GM12878 (cell line): ENCODE measurements around the gene PIGS. TPM values are rescaled to one million over a fixed set of nuclear protein-coding genes. Genes with fewer than 3 reads are reported as not detected.

ENCODE experiments used
- ATAC-seq: fragments of 200-7000 bp; cut with Tn5 transposase; 3 replicates; pipeline ENCODE4 v1.9.1; 2020; ENCODE audit warnings: mild to moderate bottlenecking, moderate library complexity
- BruUV-seq: library from RNA; stranded (reverse); fragments of 400-500 nt; replicated peaks from 2 replicates; lab custom pipeline; 2021; lab: Mats Ljungman, UMichigan
- CTCF ChIA-PET: fragments of 300-600 bp; sonication (Branson Sonifier 250); formaldehyde crosslinking; extraction: SDS; loops from one replicate; lab custom pipeline; 2021; ENCODE audit warnings: inconsistent platforms; lab: Yijun Ruan, JAX
- POLR2A ChIA-PET: fragments of 350-600 bp; formaldehyde crosslinking; extraction: SDS; loops from one replicate; lab custom pipeline; 2021; ENCODE audit warnings: inconsistent platforms; lab: Charles Lee
- RAD21 ChIA-PET: fragments of 300-600 bp; sonication (Branson Sonifier 250); formaldehyde crosslinking; loops from one replicate; lab custom pipeline; 2023; ENCODE audit warnings: antibody characterized with exemption; ENCODE audit not compliant: unreplicated experiment; lab: Charles Lee
- SMC1A ChIA-PET: fragments of 300-600 bp; sonication (Branson Sonifier 250); formaldehyde crosslinking; loops from one replicate; lab custom pipeline; 2023; ENCODE audit not compliant: unreplicated experiment, uncharacterized antibody; lab: Charles Lee
- DNase-seq: peaks from one replicate; pipeline ENCODE4 v3.0.0-alpha.2; 2011; ENCODE audit warnings: low read depth, low spot score
- FAIRE-seq: peaks from 3 replicates; lab custom pipeline; 2011; peaks lifted over from hg19 to GRCh38; lab: Jason Lieb, UNC
- H2AFZ ChIP-seq: 2 replicates; pipeline ENCODE4 v1.6.0; 2011; ENCODE audit warnings: low read depth, low read length, control low read depth; ENCODE audit not compliant: control insufficient read depth
- H3K27ac ChIP-seq: 2 replicates; pipeline ENCODE4 v1.5.1; 2011; ENCODE audit warnings: control low read depth; ENCODE audit not compliant: control insufficient read depth, insufficient read depth
- H3K27me3 ChIP-seq, 2 experiments: replicated peaks in 1 of 2; 2 replicates each; pipeline versions ENCODE4 v1.6.0 to v1.6.1; 2011; ENCODE audit warnings: low read length in 1 of 2; ENCODE audit not compliant: control insufficient read depth in 2 of 2, insufficient read depth in 2 of 2
- H3K36me3 ChIP-seq, 2 experiments: 2 replicates each; pipeline ENCODE4 v1.5.1; 2011; ENCODE audit warnings: low read length in 1 of 2; ENCODE audit not compliant: control insufficient read depth in 2 of 2, insufficient read depth in 2 of 2
- H3K4me1 ChIP-seq: 2 replicates; pipeline ENCODE4 v1.6.1; 2011; ENCODE audit warnings: mild to moderate bottlenecking, low read length, moderate library complexity, mixed read lengths; ENCODE audit not compliant: control insufficient read depth, insufficient read depth
- H3K4me2 ChIP-seq: 2 replicates; pipeline ENCODE4 v1.6.0; 2011; ENCODE audit warnings: control low read depth; ENCODE audit not compliant: control insufficient read depth, insufficient read depth
- H3K4me3 ChIP-seq: fragments of 200-600 bp; sonication (generic); 2 replicates; pipeline ENCODE4 v1.5.1; 2016
- H3K79me2 ChIP-seq: 2 replicates; pipeline ENCODE4 v1.6.0; 2011; ENCODE audit warnings: low read length; ENCODE audit not compliant: control insufficient read depth, insufficient read depth
- H3K9ac ChIP-seq: 2 replicates; pipeline ENCODE4 v1.8.0; 2011; ENCODE audit warnings: low read length, control low read depth, mixed read lengths; ENCODE audit not compliant: control insufficient read depth, insufficient read depth
- H3K9me3 ChIP-seq: replicated peaks from 3 replicates; pipeline ENCODE4 v1.5.1; 2011; ENCODE audit warnings: mild to moderate bottlenecking, low read length; ENCODE audit not compliant: control insufficient read depth, insufficient read depth
- H4K20me1 ChIP-seq: 2 replicates; pipeline ENCODE4 v1.6.0; 2011; ENCODE audit not compliant: control insufficient read depth, insufficient read depth
- PAX5 ChIP-seq: IDR thresholded peaks from 2 replicates; pipeline ENCODE4 v1.6.1; 2011; ENCODE audit warnings: low read depth, low read length, borderline replicate concordance
- PAX8 ChIP-seq: fragments of 450-650 bp; IDR thresholded peaks from 2 replicates; pipeline ENCODE4 v1.6.1; 2017; ENCODE audit warnings: mild to moderate bottlenecking, moderate library complexity
- POLR2AphosphoS2 ChIP-seq: IDR thresholded peaks from 2 replicates; pipeline ENCODE4 v1.6.1; 2011; ENCODE audit warnings: low read depth, mild to moderate bottlenecking, low read length, improper control_type of control experiment, moderate library complexity
- RCOR1 ChIP-seq: conservative IDR thresholded peaks from 2 replicates; pipeline ENCODE4 v1.6.1; 2012; ENCODE audit warnings: low read depth, low read length, improper control_type of control experiment
- SP1 ChIP-seq: IDR thresholded peaks from one replicate; pipeline ENCODE4 v1.6.1; 2011; ENCODE audit warnings: low read depth, low read length
- SUZ12 ChIP-seq: fragments of 200-600 bp; sonication (generic); IDR thresholded peaks from one replicate; pipeline ENCODE4 v1.6.1; 2018; ENCODE audit warnings: antibody characterized with exemption, mild to moderate bottlenecking; ENCODE audit not compliant: unreplicated experiment
- TCF7 ChIP-seq: IDR thresholded peaks from 2 replicates; pipeline ENCODE4 v1.6.1; 2014; ENCODE audit warnings: antibody characterized with exemption, borderline replicate concordance
- WGBS: methylation state at CpG from one replicate; pipeline ENCODE4 v1.1.6; 2016; ENCODE audit warnings: low lambda C conversion rate; ENCODE audit not compliant: insufficient replicate concordance, insufficient coverage; ENCODE audit errors: missing lambda C conversion rate; 5-methylcytosine and 5-hydroxymethylcytosine counted together
- in situ Hi-C: fragments of 300-500 bp; cut with MboI; formaldehyde crosslinking; loops from 9 replicates; pipeline ENCODE4 v1.14.3; 2018; ENCODE audit warnings: mixed read lengths
- intact Hi-C: fragments of 100-400 bp; cut with micrococcal nuclease; formaldehyde crosslinking; loops from one replicate; pipeline ENCODE4 v1.14.2; 2022; ENCODE audit not compliant: unreplicated experiment
- polyA plus RNA-seq, 11 experiments: library from polyadenylated mRNA; depleted of rRNA in 4 of 11; unstranded in 6 of 11; stranded (reverse) in 5 of 11; fragments of >200 nt; fragmentation: Nextera tagmentation in 4 of 11; fragmentation: Illumina TruSeq in 1 of 11; extraction: Ambion mirVana in 4 of 11; extraction: Trizol in 1 of 11; gene quantifications; 1 replicate in 1 of 11; 2 replicates in 10 of 11; pipeline versions ENCODE4 v1.2.1 to v1.2.3, GENCODE V29; 2011 to 2016; ENCODE audit warnings: inconsistent platforms in 2 of 11, missing spikeins in 2 of 11, low read depth in 1 of 11
- total RNA-seq, 4 experiments: library from RNA; depleted of rRNA in 3 of 4; stranded (reverse); fragments of >200 nt in 3 of 4; fragmentation: Illumina TruSeq in 1 of 4; extraction: Trizol in 1 of 4; gene quantifications; 2 replicates each; pipeline versions ENCODE4 v1.2.1 to v1.2.3, GENCODE V29; 2013 to 2021
- TF ChIP-seq, protein P1 (sequence below): fragments of 150-350 bp; IDR thresholded peaks from 2 replicates; pipeline ENCODE4 v1.6.1; 2016; ENCODE audit warnings: low read depth, low read length
- TF ChIP-seq, protein P2 (sequence below): IDR thresholded peaks from 2 replicates; pipeline ENCODE4 v1.6.1; 2012; ENCODE audit warnings: low read length, inconsistent platforms
- TF ChIP-seq, protein P3 (sequence below): fragments of 450-650 bp; formaldehyde crosslinking; IDR thresholded peaks from 2 replicates; pipeline ENCODE4 v1.4.0; 2020; ENCODE audit warnings: mild to moderate bottlenecking, moderate library complexity
- TF ChIP-seq, protein P4 (sequence below): fragments of 450-650 bp; IDR thresholded peaks from 2 replicates; pipeline ENCODE4 v1.6.1; 2017; ENCODE audit warnings: mild to moderate bottlenecking, low read depth, inconsistent platforms; ENCODE audit not compliant: poor library complexity, severe bottlenecking
- TF ChIP-seq, protein P5 (sequence below): IDR thresholded peaks from 2 replicates; pipeline ENCODE4 v1.6.1; 2011; ENCODE audit warnings: low read depth, mild to moderate bottlenecking, low read length, moderate library complexity, borderline replicate concordance; ENCODE audit errors: extremely low read depth

PIGS gene
- total and polyA plus RNA-seq, 10 of the 15 experiments (the other 5 are each of a cell fraction or from before 2014, with no cell fraction given), result 27.5 to 73.7 (median 50.7) TPM

DNA sequence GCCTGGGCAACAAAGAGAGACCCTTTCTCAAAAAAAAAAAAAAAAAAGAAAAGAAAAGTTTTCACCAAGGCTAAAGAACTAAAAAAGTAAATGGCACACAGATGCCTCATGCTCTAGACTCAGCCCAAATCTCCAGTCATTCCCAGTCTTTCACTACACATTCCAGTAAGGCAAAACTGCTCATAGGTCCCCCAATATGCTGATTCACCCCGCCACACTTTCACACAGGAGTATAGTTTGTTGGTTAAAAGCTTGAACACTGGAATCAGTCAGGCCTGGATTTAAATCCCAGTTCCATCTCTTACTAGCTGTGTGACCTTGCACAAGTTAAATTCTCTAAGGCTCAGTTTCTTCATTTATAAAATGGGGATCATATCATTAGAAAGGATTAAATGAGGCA lies 1.9 kb downstream of the PIGS start:
- Histone ChIP-seq H3K79me2 (peaks cover 70% of the 10 kb centered on the region), H3K4me3 (peak overlapping the region; percentile 90)
- TF ChIP-seq SUZ12 (no peak), PAX5 (no peak), PAX8 (no peak), RCOR1 (no peak), SP1 (no peak), POLR2AphosphoS2 (no peak), TCF7 (no peak)
- TF ChIP-seq, protein P1, sequence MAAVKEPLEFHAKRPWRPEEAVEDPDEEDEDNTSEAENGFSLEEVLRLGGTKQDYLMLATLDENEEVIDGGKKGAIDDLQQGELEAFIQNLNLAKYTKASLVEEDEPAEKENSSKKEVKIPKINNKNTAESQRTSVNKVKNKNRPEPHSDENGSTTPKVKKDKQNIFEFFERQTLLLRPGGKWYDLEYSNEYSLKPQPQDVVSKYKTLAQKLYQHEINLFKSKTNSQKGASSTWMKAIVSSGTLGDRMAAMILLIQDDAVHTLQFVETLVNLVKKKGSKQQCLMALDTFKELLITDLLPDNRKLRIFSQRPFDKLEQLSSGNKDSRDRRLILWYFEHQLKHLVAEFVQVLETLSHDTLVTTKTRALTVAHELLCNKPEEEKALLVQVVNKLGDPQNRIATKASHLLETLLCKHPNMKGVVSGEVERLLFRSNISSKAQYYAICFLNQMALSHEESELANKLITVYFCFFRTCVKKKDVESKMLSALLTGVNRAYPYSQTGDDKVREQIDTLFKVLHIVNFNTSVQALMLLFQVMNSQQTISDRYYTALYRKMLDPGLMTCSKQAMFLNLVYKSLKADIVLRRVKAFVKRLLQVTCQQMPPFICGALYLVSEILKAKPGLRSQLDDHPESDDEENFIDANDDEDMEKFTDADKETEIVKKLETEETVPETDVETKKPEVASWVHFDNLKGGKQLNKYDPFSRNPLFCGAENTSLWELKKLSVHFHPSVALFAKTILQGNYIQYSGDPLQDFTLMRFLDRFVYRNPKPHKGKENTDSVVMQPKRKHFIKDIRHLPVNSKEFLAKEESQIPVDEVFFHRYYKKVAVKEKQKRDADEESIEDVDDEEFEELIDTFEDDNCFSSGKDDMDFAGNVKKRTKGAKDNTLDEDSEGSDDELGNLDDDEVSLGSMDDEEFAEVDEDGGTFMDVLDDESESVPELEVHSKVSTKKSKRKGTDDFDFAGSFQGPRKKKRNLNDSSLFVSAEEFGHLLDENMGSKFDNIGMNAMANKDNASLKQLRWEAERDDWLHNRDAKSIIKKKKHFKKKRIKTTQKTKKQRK, result no peak
- TF ChIP-seq, protein P2, sequence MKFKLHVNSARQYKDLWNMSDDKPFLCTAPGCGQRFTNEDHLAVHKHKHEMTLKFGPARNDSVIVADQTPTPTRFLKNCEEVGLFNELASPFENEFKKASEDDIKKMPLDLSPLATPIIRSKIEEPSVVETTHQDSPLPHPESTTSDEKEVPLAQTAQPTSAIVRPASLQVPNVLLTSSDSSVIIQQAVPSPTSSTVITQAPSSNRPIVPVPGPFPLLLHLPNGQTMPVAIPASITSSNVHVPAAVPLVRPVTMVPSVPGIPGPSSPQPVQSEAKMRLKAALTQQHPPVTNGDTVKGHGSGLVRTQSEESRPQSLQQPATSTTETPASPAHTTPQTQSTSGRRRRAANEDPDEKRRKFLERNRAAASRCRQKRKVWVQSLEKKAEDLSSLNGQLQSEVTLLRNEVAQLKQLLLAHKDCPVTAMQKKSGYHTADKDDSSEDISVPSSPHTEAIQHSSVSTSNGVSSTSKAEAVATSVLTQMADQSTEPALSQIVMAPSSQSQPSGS, result no peak
- TF ChIP-seq, protein P3, sequence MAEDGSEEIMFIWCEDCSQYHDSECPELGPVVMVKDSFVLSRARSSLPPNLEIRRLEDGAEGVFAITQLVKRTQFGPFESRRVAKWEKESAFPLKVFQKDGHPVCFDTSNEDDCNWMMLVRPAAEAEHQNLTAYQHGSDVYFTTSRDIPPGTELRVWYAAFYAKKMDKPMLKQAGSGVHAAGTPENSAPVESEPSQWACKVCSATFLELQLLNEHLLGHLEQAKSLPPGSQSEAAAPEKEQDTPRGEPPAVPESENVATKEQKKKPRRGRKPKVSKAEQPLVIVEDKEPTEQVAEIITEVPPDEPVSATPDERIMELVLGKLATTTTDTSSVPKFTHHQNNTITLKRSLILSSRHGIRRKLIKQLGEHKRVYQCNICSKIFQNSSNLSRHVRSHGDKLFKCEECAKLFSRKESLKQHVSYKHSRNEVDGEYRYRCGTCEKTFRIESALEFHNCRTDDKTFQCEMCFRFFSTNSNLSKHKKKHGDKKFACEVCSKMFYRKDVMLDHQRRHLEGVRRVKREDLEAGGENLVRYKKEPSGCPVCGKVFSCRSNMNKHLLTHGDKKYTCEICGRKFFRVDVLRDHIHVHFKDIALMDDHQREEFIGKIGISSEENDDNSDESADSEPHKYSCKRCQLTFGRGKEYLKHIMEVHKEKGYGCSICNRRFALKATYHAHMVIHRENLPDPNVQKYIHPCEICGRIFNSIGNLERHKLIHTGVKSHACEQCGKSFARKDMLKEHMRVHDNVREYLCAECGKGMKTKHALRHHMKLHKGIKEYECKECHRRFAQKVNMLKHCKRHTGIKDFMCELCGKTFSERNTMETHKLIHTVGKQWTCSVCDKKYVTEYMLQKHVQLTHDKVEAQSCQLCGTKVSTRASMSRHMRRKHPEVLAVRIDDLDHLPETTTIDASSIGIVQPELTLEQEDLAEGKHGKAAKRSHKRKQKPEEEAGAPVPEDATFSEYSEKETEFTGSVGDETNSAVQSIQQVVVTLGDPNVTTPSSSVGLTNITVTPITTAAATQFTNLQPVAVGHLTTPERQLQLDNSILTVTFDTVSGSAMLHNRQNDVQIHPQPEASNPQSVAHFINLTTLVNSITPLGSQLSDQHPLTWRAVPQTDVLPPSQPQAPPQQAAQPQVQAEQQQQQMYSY (CRISPR knock-in tag), result no peak
- TF ChIP-seq, protein P4, sequence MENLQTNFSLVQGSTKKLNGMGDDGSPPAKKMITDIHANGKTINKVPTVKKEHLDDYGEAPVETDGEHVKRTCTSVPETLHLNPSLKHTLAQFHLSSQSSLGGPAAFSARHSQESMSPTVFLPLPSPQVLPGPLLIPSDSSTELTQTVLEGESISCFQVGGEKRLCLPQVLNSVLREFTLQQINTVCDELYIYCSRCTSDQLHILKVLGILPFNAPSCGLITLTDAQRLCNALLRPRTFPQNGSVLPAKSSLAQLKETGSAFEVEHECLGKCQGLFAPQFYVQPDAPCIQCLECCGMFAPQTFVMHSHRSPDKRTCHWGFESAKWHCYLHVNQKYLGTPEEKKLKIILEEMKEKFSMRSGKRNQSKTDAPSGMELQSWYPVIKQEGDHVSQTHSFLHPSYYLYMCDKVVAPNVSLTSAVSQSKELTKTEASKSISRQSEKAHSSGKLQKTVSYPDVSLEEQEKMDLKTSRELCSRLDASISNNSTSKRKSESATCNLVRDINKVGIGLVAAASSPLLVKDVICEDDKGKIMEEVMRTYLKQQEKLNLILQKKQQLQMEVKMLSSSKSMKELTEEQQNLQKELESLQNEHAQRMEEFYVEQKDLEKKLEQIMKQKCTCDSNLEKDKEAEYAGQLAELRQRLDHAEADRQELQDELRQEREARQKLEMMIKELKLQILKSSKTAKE, result no peak
- TF ChIP-seq, protein P5, sequence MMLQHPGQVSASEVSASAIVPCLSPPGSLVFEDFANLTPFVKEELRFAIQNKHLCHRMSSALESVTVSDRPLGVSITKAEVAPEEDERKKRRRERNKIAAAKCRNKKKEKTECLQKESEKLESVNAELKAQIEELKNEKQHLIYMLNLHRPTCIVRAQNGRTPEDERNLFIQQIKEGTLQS, result no peak

More for the DNA sequence above, 1.9 kb downstream of the PIGS start:
- peaks cover 15% of the 10 kb centered on the region for H3K4me1 ChIP-seq
- TSS peak; percentile 67 for BruUV-seq
- SMC1A ChIA-PET, result interaction anchor here (0.6 to 8.3 kb wide), 5 partner anchors 11 to 26 kb away, joined by 3 to 89 read pairs (median 3); no protein-coding TSS in a partner anchor
- H3K9me3 ChIP-seq, result no peaks in the 10 kb centered on the region
- no peak overlapping the region for H3K27ac ChIP-seq
- RAD21 ChIA-PET, result interaction anchor here (0.7 to 7.1 kb wide), 4 partner anchors 10 to 29 kb away, joined by 3 to 102 read pairs (median 14); partner anchors contain the start of genes SPAG5 and UNC119
- no peaks in the 10 kb centered on the region for H4K20me1 ChIP-seq
- intact Hi-C loops (no loop called here), in situ Hi-C loops (loop anchor here (25.0 kb wide), 1 partner anchor 1082 kb away; no protein-coding TSS in a partner anchor)
- no peak for DNase-seq
- FAIRE-seq, result no peak
- no peak overlapping the region for H3K9ac ChIP-seq
- CTCF ChIA-PET, result interaction anchor here (1.0 to 6.6 kb wide), 7 partner anchors 7 to 78 kb away, joined by 3 to 83 read pairs (median 8); partner anchors contain the start of genes ALDOC, RSKR and UNC119
- H3K27me3 ChIP-seq, result no peaks in the 10 kb centered on the region
- WGBS, result 89% methylated on average over 1 of the region's 1 CpG
- H2AFZ ChIP-seq, result no peak overlapping the region
- ATAC-seq, result no peak
- POLR2A ChIA-PET, result interaction anchor here (0.6 to 9.9 kb wide), 9 partner anchors 10 to 527 kb away, joined by 3 to 148 read pairs (median 7); partner anchors contain the start of genes SPAG5 and UNC119
- H3K36me3 ChIP-seq, result peaks cover 0 to 9% of the 10 kb centered on the region in 2 experiments; a peak in 2 of 4 replicates
- H3K4me2 ChIP-seq, result peak overlapping the region; percentile 81
